GM18861 (cell line): ENCODE results near the gene RAB11FIP4.

Source experiments
- ATAC-seq: cut with Tn5 transposase; IDR thresholded peaks from one replicate; pipeline ENCODE4 v1.9.1; 2021; ENCODE audit not compliant: unreplicated experiment

The RAB11FIP4 gene

DNA sequence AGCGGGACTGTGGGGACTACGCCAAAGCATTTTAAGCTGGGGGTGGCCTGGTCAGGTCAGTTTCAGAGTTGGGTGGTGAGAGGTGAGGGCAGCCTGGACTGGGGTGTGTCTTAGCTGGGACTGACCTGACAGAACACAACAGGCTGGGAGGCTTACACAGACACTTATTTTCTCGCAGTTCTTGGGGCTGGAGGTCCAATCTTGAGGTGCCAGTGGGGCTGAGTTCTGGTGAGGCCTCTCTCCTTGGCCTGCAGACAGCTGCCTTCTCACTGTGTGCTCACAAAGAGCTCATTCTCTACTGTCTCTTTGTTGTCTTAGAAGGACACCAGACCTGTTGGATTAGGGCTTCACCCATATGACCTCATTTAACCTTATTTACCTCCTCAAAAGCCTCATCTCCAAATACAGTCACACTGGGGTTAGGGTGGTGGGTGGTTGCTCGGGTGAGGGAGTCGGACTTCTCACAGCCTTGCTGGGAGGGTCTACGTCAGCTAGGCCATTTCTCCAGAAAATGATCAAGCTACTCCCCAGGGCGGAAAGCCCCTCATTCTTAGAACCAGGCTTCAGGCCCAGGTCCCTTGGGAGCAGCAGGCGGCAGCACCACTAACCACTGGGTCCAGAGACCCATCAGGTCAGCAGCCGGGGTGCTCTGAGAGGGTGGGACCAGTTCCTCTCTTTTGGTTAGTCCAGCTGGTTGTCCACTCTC is 149.3 kb downstream of the RAB11FIP4 start:
- ATAC-seq, result no peak

GRCh38 chr17:31541559-31541958 is 150.1 kb downstream of the RAB11FIP4 start:
- ATAC-seq, result no peak

- no peak for ATAC-seq
Measured at GRCh38 chr17:31544186-31544585, 152.7 kb downstream of the RAB11FIP4 start.

DNA sequence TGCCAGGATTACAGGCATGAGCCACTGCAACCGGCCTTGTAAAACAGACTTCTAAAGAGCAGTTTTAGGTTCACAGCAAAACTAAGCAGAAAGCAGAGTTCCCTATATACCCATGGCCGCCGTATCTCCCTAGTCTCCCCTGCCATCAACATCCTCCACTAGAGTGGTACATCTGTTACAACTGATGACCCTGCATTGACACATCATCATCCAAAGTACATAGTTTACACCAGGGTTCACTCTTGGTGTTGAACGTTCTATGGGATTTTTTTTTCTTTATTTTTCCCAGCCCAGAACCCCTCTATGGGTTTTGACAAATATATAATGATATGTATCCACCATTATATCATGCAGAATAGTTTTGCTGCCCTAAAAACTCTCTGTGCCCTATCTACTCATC is 155.2 kb downstream of the RAB11FIP4 start:
- ATAC-seq, result no peak

DNA sequence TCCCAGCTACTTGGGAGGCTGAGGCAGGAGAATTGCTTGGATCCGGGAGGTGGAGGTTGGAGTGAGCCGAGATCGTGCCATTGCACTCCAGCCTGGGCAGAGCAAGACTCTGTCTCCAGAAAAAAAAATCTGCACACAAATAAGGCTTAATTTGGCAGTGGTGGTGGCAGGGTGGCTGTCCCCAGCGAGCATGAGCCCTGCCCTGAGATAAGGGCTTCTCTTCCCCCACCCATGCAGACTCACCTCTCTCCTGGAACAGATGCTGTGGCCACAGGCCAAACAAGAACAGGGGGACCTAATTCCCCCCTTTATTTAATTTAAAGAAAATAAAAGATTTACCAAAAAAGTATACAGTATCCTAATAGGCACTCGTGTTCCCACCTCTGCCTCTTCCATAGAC is 157.2 kb downstream of the RAB11FIP4 start:
- no peak for ATAC-seq

- ATAC-seq, result peak; percentile 14
Measured at GRCh38 chr17:31549121-31549524, 157.6 kb downstream of the RAB11FIP4 start.

- peak; percentile 66 for ATAC-seq
Measured at GRCh38 chr17:31549525-31550388, 158.3 kb downstream of the RAB11FIP4 start.

DNA sequence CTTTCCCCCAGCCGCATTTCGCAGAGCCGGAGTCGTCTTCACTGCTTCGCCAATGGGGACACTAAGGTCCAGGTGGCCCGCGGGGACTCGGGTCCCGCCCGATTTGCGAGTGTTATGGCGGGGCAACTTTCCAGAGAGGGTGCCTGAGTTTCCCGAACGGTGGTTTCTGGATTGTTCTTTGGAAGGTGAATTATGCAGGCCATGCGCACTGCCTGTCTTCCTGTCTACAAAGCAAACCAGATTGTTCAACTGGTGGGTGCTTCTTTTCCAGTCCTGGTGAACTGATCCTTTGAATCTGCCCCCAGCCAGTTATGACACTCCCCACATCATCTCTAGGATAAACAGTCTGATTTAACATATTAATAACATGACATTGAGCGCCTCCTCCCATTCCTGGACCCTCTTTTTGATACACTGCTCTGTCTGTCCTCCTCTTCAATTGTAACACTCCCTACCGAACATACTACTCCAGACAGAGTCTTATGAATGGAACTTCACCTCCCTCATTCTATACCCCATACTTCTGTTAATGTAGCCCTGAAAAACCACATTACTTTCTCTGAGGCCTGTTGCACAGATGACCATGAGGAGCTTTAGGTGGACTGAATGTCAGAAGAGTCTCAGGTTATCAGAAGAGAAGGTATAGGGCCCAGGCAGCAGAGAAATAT is 159.0 kb downstream of the RAB11FIP4 start:
- no peak for ATAC-seq

- no peak for ATAC-seq
Measured at GRCh38 chr17:31552568-31552967, 161.1 kb downstream of the RAB11FIP4 start.

GRCh38 chr17:31553506-31553905 is 162.0 kb downstream of the RAB11FIP4 start:
- no peak for ATAC-seq

GRCh38 chr17:31554930-31555329 is 163.5 kb downstream of the RAB11FIP4 start:
- no peak for ATAC-seq

DNA sequence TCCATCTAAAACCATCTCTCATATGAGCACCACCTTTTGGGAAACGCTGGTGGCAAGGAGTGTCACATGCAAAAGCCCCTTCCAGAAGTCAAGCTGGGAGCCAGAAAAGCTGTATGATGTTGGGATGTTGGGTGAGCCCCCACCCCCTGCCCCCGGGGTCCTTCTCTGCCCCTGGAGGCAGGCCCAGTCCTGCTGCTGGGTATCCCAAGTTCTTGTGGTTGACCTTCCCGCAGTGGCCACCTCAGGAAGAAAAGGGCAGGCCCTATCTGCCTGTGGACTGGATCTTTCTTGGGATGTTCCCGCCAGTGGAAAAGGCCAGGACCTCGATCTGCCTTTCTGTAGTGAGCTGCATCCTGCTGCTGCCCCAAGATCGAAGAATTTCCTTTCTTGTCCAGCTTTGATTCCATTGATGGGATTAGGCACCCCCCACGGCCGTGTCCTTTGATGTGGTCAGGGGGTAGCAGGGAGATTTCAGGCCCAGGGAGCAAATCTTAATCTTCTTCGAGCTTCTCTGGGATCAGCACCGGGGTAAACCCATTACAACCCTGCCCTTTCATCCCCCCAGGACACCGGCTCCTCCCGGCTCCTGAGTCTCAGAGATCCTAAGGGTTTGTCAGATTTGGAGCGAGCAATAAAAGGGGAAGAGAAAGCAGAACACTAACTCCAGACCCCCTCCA is 165.6 kb downstream of the RAB11FIP4 start:
- no peak for ATAC-seq

GRCh38 chr17:31558748-31559583 is 167.5 kb downstream of the RAB11FIP4 start:
- ATAC-seq, result no peak

DNA sequence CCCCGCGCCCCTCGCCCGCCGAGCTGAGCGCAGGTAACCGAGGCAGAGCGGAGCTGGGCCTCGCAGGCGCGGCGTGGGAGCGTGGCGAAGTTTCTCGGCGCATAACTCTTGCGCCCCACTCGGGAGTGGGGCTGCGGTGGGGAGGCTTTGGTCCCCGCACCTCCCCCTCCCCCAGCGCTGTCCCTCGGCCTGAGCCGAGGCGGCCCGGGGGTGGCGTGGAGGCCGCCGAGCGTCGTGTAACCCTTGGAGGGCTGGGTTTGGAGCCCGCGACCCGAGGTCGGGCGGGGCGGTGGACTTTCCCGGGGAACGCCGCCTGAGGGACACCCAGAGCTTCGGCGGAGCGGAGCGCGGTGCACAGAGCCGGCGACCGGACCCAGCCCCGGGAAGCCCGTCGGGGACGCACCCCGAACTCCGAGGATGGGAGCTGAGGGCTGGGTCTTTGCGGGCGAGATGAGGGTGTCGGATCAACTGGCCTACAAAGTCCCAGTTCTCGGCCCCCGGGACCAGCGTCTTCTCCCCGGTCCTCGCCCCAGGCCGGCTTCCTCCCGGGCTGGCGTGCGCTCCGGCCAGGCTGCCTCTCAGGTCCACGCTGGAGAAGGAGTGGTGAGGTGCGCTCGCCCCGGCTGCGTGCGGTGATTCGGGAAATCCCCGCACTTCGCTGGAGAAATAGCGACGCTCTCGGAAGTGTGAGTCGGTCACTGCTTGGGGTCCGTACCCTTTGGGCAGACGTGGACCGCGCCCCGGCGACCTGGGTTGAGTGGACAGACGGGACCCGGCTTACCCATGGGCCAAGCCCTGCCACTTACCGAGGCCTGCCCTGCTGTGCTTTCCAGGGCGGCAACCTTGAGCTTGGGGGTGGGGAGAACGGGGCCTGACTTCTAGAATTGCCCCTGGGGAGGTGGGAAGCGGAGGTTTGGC is 168.4 kb downstream of the RAB11FIP4 start:
- ATAC-seq, result no peak

GRCh38 chr17:31560616-31561235 is 169.3 kb downstream of the RAB11FIP4 start:
- ATAC-seq, result no peak

GRCh38 chr17:31561469-31562375 is 170.2 kb downstream of the RAB11FIP4 start:
- no peak for ATAC-seq

GRCh38 chr17:31562376-31562840 is 170.9 kb downstream of the RAB11FIP4 start:
- no peak for ATAC-seq

- ATAC-seq, result no peak
Measured at GRCh38 chr17:31564291-31564690, 172.8 kb downstream of the RAB11FIP4 start.
